ENCODE measurements around the gene SACM1L.
"Not testable (repeated sequence)": the region's sequence is repeated elsewhere in the genome, so short reads cannot be mapped to it uniquely, and the experiment has no call there.

SACM1L gene

DNA sequence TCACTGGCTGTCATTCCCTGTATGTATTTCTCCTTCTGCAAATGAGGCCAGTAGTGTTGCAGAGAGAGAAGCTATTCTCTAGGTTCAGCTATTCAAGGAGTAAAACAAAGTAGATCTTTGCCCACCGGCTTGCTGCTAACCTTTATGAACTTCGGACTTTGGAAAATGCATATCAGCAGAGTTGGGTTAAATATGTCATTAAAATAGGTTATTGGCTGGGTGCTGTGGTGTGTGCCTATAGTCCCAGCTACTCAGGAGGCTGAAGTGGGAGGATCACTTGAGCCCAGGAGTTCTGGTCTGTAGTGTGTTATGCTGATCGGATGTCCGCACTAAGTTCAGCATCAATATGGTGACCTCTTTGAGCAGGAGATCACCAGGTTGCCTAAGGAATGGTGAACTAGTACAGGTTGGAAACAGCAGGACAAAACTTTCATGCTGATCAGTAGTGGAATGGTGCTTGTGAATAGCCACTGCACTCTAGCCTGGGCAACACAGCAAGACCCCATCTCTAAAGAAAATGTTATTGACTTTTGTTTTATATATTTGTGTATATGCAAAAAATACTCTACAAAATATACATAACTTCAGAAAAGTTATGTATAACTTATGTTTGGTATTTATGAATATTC is 53.4 kb downstream of the SACM1L start:
- no peak for DNase-seq

DNA sequence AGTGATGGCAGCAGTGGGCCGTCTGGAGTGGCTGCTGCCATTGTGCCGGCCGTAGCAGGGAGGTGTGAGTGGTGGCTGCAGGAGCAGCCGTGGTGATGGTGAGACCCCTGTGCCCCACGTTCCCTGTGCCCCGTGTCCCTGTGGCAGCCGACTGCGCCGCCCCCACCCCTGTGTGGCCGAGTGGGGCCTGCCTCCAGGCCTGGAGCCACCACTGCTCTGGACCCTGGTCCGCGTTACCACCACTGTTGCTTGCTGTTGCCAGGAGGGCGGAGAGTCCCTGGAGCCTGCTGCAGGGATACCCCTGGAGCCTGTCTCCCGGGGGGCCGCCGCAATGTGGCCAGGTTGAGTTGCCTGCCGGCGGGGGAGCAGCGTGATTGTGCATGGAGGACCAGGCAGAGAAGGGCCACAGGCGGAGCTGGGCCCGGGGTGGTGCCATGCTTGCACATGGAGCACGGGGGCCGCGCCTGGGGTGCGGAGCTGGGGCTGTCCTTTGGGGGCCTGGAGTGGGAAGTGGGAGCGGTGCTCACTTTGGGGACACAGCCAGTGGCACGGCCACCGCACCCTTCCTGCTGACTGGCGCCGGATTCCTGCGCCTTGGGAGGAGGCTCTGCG is 57.1 kb downstream of the SACM1L start:
- no peak for DNase-seq

DNA sequence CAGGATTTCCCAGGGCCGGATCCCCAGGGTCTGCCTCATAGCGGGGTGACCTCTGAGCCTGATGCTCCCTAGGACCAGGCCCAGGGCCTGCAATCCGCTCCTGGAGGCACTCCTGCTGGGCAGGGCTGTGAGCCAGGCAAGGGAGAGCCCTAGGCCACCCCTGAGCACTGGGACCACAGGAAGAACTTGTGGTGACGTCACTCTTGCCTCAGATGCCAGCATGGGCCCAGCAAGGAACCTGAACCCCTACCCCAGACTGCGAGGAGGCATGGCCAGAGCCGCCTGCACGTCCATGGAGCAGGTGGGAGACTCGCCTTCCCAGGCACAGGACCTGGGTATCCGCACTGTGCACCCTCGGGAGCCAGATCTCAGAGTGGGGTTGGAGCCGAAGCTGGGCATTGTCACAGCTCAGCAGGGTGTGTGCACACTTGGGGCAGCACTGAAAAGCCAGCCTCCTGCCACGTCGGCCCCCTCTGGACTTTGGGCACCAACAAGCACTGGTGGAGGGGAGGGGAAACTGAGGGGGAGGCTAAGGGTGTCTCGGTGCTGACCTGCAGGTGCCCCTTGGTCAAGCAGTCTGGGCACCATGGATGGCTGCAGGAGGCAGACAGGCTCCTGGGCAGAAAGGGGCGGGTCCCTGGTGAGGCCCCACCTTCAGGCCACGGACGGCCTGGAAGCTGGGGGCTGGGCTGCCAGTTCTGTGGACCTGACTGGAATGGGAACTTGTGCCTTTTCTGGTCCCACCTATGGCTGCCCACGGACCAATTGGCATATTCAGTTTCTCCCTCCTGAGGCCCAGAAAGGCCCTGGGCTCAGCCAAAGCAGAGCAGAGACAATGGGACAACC is 57.8 kb downstream of the SACM1L start:
- no peak for DNase-seq

- no peak for DNase-seq
These were observed 58.9 kb downstream of the SACM1L start for GRCh38 chr3:45748068-45748467.

DNA sequence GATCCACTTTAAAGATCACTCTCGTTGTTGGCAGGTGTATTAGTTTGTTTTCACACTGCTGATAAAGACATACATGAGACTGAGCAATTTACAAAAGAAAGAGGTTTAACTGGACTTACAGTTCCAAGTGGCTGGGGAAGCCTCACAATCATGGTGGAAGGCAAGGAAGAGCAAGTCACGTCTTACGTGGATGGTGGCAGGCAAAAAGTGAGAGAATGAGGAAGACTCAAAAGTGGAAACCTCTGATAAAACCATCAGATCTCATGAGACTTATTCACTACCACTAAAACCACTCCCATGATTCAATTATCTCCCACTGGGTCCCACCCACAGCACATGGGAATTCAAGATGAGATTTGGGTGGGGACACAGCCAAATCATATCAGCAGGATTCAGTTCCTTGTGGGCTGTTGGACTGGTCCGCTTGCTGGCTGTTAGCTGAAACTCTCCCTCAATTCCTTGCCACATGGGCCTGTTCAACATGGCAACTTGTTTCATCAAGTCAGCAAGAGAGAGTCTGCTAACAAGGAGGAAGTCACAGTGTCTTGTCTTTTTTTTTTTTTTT is 59.9 kb downstream of the SACM1L start:
- DNase-seq, result not testable (repeated sequence)

GRCh38 chr3:45749880-45750279 is 60.7 kb downstream of the SACM1L start:
- no peak for DNase-seq

- DNase-seq, result no peak
These were observed 62.5 kb downstream of the SACM1L start for GRCh38 chr3:45751537-45752242.

DNA sequence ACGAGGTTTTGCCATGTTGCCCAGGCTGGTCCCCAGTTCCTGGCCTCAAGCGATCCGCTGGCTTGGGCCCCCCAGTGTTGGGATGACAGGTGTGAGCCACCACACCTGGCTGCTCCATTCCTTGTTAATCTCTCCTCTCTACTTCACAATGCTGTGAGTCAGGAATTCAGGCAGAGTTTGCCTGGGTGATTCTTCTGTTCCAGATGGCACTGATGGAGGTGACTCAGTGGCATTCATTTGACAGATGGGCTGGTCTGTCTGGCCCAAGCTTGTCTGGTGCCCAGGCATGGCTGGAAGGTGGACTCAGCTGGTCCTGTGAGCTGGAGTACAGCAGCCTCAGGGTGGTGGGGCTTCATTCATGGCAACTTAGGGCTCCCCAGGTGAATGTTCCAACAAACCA is 63.9 kb downstream of the SACM1L start:
- DNase-seq, result no peak

GRCh38 chr3:45754461-45754860 is 65.3 kb downstream of the SACM1L start:
- no peak for DNase-seq

DNA sequence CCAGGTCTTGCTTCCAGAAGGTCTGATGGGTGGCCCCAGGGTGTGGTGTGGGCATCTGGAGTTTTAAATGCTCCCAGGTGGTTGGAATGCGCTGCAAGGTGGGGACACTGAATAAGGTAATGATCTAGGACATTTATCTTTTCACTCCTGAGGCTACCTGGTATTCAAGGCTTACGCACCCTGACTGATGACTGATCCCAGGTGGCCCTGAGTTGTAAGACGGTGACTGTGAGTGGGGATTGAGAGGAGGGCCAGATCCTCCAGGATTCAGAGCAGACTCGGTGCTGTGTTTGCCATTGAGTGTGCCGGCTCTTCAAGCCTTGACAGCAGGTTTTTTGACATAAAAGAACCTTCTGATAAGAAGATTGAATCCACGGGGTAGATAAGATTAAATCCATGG is 66.9 kb downstream of the SACM1L start:
- no peak for DNase-seq

DNA sequence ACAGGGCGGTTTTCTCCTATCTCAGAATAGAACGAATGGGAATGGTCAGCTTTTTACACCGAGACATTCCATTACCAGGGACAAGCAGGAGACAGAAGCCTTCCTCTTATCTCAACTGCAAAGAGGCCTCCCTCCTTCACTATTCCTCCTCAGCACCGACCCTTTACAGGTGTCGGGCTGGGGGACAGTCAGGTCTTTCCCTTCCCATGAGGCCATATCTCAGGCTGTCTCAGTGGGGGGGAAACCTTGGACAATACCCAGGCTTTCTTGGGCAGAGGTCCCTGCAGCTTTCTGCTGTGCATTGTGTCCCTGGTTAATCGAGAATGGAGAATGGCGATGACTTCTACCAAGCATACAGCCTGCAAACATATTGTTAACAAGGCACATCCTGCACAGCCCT is 67.9 kb downstream of the SACM1L start:
- DNase-seq, result not testable (repeated sequence)

- DNase-seq, result no peak
These were observed 69.7 kb downstream of the SACM1L start for GRCh38 chr3:45758871-45759270.

DNA sequence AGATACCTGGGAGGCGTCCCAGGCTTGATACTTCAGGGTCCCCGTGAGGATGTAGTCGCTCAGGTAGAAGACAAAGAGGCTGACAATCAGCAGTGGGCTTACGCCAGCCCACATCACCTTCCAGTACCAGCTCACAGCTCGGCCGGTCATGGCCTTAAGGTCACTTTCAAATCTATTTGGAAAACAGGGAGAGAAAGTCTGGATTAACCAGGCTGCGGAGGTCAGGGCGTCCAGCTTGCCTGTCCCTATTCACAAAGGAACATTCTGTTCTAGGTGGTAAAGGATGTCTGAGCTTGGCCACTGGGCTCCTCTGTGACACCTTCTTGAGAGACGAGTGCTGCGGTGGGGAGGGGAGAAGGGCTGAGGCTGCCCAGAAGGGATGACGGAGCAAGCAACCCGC is 70.7 kb downstream of the SACM1L start:
- DNase-seq, result no peak

DNA sequence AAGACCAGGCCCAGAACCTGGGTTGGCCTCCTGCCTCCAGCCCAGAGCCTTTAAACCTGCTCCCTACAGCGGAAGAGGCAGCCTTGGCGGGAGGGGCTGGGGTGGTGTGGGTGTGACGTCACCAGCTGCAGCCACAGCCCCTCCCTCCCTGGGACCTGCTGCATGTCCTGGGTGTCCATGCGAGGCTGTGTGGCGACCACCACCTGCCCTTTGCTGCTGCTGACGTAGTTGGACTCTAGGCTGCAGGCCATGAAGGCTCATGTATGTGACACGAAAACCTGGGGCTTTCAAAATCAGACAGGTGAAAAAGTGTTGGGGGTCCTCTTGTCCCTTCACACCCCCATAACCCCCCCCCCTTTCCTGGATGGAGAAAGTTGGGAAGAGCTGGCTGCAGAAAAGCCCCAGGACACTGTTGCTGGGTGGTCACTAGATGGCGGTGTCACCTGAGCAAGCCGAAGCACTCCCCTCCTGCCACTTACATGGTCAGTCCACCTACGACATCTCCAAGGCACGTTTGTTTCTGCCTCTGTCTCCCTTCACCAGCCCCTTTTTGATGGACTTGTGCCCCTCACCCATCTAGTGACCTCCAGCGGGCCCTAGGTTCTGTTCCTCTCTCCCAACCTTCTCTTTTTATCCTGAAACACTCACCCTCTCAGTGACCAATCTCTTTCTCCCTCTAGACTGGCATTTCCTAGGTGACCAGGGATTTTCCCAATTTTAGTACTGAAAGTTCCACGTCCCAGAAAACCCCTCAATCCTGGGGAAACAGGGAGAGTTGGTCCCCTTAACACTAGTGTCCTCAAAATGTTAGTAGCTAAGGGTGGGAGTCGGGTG is 71.9 kb downstream of the SACM1L start:
- DNase-seq, result peak; percentile 10

- no peak for DNase-seq
These were observed 72.6 kb downstream of the SACM1L start for GRCh38 chr3:45761831-45762230.

DNA sequence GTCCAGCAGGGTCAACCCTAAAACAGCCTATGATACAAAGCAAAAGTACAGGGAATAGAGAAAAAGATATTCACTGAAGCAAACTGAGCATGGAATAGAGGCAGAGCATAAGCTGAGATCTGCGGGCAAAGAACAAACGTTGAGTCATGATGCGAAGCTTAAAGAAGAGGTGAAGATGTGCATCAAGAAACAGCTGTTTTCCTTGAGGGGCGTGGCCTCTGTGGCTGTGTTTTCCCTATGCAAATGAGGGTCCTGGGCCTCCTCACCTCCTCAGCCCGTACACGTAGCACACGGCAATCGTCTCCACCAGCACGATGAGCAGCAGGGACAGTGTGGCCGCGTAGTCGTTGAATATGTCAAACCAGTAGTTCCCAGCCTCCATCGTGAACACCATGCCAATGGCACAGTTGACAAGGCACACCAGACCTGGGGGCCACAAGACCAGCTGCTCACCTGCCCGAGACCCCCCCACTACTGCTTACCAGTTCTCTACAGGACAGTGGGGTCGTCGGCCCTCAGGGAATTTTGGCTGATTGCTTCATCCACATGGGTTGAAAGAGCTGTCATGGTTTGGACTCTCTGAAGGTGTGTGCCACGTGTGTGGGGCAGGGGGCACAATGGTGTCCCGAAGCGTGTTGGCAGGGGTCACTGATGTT is 73.6 kb downstream of the SACM1L start:
- no peak for DNase-seq

DNA sequence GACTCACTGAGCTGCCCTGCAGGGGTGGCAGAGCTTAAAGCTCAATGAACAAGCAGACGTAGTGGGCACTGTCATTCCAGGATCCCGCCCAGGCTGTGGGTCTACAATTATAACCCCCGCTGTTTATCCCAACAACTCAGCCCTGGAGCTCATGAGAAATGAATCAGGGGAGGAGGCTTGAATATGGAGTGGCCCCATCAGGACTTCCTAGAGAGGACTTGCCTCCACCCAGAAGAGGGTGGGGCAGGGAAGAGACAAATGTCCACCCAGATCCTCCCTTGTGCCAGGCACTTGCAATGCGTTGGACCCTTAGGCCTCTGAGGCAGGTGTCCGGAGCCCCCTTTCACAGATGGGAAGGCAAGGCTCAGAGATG is 74.1 kb downstream of the SACM1L start:
- no peak for DNase-seq

DNA sequence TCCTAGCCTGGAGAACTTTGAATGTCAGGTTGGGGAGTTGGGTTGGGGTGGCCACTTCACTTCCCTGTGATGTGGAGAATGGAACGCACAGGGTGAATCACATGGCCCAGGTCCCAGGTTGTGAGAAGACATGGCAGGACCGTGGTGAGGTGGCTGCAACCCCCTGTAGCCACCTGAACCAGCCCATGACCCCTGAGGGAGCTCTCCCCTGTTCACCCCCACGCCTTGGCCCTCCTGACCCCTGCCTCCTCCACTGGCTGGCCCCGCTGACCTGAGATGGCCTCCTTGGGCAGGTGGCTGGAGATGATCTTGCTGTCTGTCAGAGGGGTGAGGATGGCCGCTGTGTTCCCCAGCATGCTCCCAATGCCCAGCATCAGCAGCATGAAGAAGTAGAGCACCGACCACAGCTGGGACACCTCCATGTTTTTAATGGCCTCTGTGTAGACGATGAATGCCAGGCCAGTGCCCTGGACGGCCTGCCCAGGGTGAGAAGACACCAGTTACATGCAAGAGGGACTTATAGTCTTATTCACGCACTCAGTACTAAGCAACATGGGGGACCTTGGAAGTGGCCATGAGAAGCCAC is 76.2 kb downstream of the SACM1L start:
- DNase-seq, result no peak

DNA sequence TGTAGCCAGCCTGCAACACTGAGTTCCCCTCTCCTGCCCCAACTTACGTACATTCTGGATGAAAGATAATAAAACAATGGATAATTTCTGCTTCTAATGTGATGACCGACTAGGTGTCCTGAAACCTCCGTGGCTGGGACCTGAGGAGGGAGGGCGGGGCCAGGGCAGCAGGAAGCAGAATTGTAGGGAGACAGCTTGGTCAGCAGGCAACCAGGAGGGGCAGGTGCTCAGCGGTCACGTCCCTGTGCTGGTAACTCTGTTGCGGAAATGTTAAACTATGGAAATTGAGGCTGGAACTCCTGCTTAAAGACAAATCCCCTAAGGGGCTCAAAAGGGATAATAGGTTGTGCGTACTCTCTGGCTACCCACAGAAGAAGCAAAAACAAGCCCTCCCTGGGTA is 76.8 kb downstream of the SACM1L start:
- DNase-seq, result no peak

DNA sequence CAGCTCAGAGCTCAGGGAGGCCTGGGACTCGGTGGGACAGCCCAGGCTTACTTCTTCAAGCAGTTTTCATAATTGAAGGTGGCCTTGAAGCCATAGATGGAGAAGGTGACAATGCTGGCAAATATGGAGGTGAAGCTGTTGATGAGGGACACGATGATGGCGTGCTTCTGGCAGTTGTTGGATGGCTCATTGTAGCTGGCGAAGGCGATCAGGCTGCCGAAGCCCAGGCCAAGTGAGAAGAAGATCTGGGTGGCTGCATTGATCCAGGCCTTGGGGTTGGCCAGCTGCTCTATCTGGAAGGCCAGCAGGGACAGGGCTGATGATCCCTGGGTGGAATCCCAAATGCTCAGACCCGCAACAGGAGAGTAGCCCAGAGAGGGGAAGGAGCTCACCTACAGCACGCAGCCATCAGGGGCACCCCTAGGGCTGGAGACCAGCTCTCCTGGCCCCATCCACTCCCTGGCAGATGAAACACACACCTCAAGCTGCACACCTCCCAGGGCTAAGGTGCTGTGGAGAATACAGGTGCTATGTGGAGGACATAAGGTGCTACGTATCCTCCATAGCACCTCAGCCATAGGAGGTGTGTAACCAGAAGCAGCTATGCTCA is 82.1 kb downstream of the SACM1L start:
- no peak for DNase-seq

DNA sequence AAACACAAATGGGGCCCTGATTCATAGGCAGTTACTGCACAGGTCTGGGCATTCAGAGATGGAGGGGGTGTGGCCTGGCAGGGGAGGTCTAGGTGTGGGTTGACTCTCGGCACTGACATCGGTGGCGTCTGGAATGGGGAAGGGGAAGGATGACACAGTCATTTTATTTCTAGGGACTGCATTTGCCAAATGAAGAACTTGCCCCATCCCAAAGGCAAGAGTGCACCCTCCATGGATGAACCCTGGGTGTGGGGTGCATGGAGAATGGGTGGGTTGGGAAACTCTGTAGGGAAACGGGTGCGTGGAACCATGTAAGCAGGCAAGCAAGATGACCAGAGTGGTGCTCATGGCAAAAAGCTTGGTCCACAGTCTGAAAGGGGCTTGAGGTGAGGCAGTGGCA is 82.6 kb downstream of the SACM1L start:
- DNase-seq, result no peak

Data from NK-92 treated with Interleukin-12 subunit alpha and Interleukin-12 subunit beta, amount 100 ng/mL, for 24 hours (cell line).